H1 (cell line): ENCODE measurements around the gene MRTFA. TPM values are rescaled to one million over a fixed set of nuclear protein-coding genes. Genes with fewer than 3 reads are reported as not detected.

Experiments used
- CTCF ChIA-PET: fragments of 300-600 bp; sonication (Branson Sonifier 250); formaldehyde crosslinking; loops from one replicate; lab custom pipeline; 2021; ENCODE audit not compliant: partially characterized antibody; lab: Charles Lee
- POLR2A ChIA-PET: fragments of 300-600 bp; sonication (Branson Sonifier 250); formaldehyde crosslinking; loops from one replicate; lab custom pipeline; 2021; ENCODE audit warnings: inconsistent platforms; ENCODE audit not compliant: partially characterized antibody; lab: Charles Lee
- DNase-seq, 2 experiments: peaks; one replicate each; pipeline versions ENCODE4 v3.0.0 to v3.0.0-alpha.2; 2010 to 2022; ENCODE audit warnings: low spot score in 2 of 2, low read depth in 1 of 2, mixed read lengths in 1 of 2
- FAIRE-seq: peaks from 2 replicates; lab custom pipeline; 2011; peaks lifted over from hg19 to GRCh38; lab: Jason Lieb, UNC
- H2AFZ ChIP-seq: 2 replicates; pipeline ENCODE4 v1.8.1; 2012; ENCODE audit warnings: low read length, inconsistent platforms
- H2AK5ac ChIP-seq: 2 replicates; pipeline ENCODE4 v1.6.1; 2013; ENCODE audit warnings: low read depth, low read length
- H2BK120ac ChIP-seq: replicated peaks from 2 replicates; pipeline ENCODE3; 2013; ENCODE audit warnings: low read depth, low read length, inconsistent platforms
- H2BK12ac ChIP-seq: 2 replicates; pipeline ENCODE4 v1.6.1; 2013; ENCODE audit warnings: low read depth, low read length
- H2BK15ac ChIP-seq: 2 replicates; pipeline ENCODE4 v1.6.1; 2013; ENCODE audit warnings: low read length
- H2BK20ac ChIP-seq: 2 replicates; pipeline ENCODE4 v1.6.1; 2013; ENCODE audit warnings: low read length
- H2BK5ac ChIP-seq: 2 replicates; pipeline ENCODE4 v1.6.1; 2013; ENCODE audit warnings: low read depth, low read length
- H3K14ac ChIP-seq: 2 replicates; pipeline ENCODE4 v1.6.1; 2013; ENCODE audit warnings: inconsistent platforms; ENCODE audit not compliant: insufficient read length
- H3K18ac ChIP-seq: 2 replicates; pipeline ENCODE4 v1.6.1; 2013; ENCODE audit warnings: low read length; ENCODE audit errors: extremely low read depth
- H3K23ac ChIP-seq: 2 replicates; pipeline ENCODE4 v1.6.1; 2013; ENCODE audit warnings: inconsistent platforms; ENCODE audit not compliant: insufficient read length
- H3K23me2 ChIP-seq: 2 replicates; pipeline ENCODE4 v1.6.1; 2013; ENCODE audit warnings: low read depth, low read length
- H3K27ac ChIP-seq: 2 replicates; pipeline ENCODE4 v1.6.1; 2011; ENCODE audit warnings: low read depth, low read length, inconsistent platforms
- H3K27me3 ChIP-seq, 4 experiments: replicated peaks in 1 of 4; 1 replicate in 1 of 4; 2 replicates in 3 of 4; pipeline versions ENCODE4 v1.6.1 to v1.8.1; 2011 to 2013; ENCODE audit warnings: low read length in 3 of 4, mild to moderate bottlenecking in 3 of 4, inconsistent platforms in 2 of 4, mixed read lengths in 2 of 4, moderate library complexity in 1 of 4; ENCODE audit not compliant: control insufficient read depth in 3 of 4, insufficient read depth in 3 of 4; ENCODE audit errors: extremely low read depth in 1 of 4
- H3K36me3 ChIP-seq, 4 experiments: 2 replicates each; pipeline versions ENCODE4 v1.6.1 to v1.8.1; 2011 to 2013; ENCODE audit warnings: mild to moderate bottlenecking in 4 of 4, low read length in 3 of 4, moderate library complexity in 2 of 4, control low read depth in 1 of 4, inconsistent platforms in 1 of 4; ENCODE audit not compliant: insufficient read depth in 4 of 4, control insufficient read depth in 2 of 4
- H3K4ac ChIP-seq: replicated peaks from 2 replicates; pipeline ENCODE3; 2013; ENCODE audit warnings: low read length, low read depth, mixed read lengths, inconsistent platforms; ENCODE audit not compliant: insufficient read length
- H3K4me1 ChIP-seq, 4 experiments: replicated peaks in 1 of 4; 1 replicate in 1 of 4; 2 replicates in 3 of 4; pipeline versions ENCODE4 v1.6.1 to v1.8.1; 2011 to 2013; ENCODE audit warnings: low read length in 3 of 4, inconsistent platforms in 2 of 4, mixed read lengths in 1 of 4; ENCODE audit not compliant: insufficient read depth in 4 of 4, control insufficient read depth in 3 of 4
- H3K4me2 ChIP-seq, 2 experiments: 2 replicates each; pipeline versions ENCODE4 v1.6.1 to v1.8.1; 2011 to 2013; ENCODE audit warnings: low read depth in 2 of 2, low read length in 2 of 2, control low read depth in 1 of 2, inconsistent platforms in 1 of 2, mild to moderate bottlenecking in 1 of 2; ENCODE audit not compliant: insufficient read depth in 1 of 2
- H3K4me3 ChIP-seq, 4 experiments: fragments of 200-600, 300-600 bp in 1 of 4; sonication (generic), shearing (Covaris generic), sonication (Bioruptor Twin) in 1 of 4; 2 replicates each; pipeline versions ENCODE4 v1.5.1 to v1.8.1; 2011 to 2016; ENCODE audit warnings: low read length in 4 of 4, low read depth in 3 of 4, control low read depth in 2 of 4, inconsistent platforms in 2 of 4, mild to moderate bottlenecking in 2 of 4, mixed read lengths in 1 of 4, moderate library complexity in 1 of 4; ENCODE audit not compliant: insufficient read depth in 2 of 4; ENCODE audit errors: extremely low read depth in 1 of 4
- H3K56ac ChIP-seq: replicated peaks from 2 replicates; pipeline ENCODE3; 2013; ENCODE audit warnings: low read depth, mild to moderate bottlenecking, mixed read lengths, low read length, inconsistent platforms; ENCODE audit not compliant: insufficient read length
- H3K79me1 ChIP-seq: 2 replicates; pipeline ENCODE4 v1.6.1; 2013; ENCODE audit warnings: low read depth, low read length, control low read depth
- H3K79me2 ChIP-seq, 2 experiments: 2 replicates each; pipeline versions ENCODE4 v1.6.1 to v1.8.1; 2012 to 2013; ENCODE audit warnings: low read length in 2 of 2, mild to moderate bottlenecking in 2 of 2, inconsistent platforms in 1 of 2; ENCODE audit not compliant: insufficient read depth in 2 of 2, control insufficient read depth in 1 of 2
- H3K9ac ChIP-seq, 4 experiments: replicated peaks in 1 of 4; 1 replicate in 1 of 4; 2 replicates in 3 of 4; pipeline versions ENCODE4 v1.6.1 to v1.8.1; 2011 to 2013; ENCODE audit warnings: low read depth in 3 of 4, low read length in 3 of 4, control low read depth in 2 of 4, mild to moderate bottlenecking in 2 of 4, moderate library complexity in 2 of 4, inconsistent platforms in 1 of 4; ENCODE audit errors: extremely low read depth in 1 of 4
- H3K9me3 ChIP-seq, 2 experiments: 2 replicates each; pipeline versions ENCODE4 v1.6.1 to v1.8.1; 2012 to 2013; ENCODE audit warnings: mild to moderate bottlenecking in 2 of 2, moderate library complexity in 2 of 2, control low read depth in 1 of 2, inconsistent platforms in 1 of 2, low read depth in 1 of 2, low read length in 1 of 2, mixed read lengths in 1 of 2; ENCODE audit not compliant: insufficient read depth in 2 of 2
- H4K20me1 ChIP-seq, 2 experiments: replicated peaks in 1 of 2; 2 replicates each; pipeline versions ENCODE3 to v1.8.1; 2011 to 2013; ENCODE audit warnings: inconsistent platforms in 2 of 2, low read length in 2 of 2, mild to moderate bottlenecking in 1 of 2; ENCODE audit not compliant: insufficient read depth in 2 of 2, control insufficient read depth in 1 of 2
- H4K5ac ChIP-seq: 2 replicates; pipeline ENCODE4 v1.6.1; 2013; ENCODE audit warnings: low read length, low read depth, mixed read lengths, inconsistent platforms; ENCODE audit not compliant: insufficient read length
- H4K8ac ChIP-seq: 2 replicates; pipeline ENCODE4 v1.8.0; 2013; ENCODE audit warnings: mild to moderate bottlenecking, moderate library complexity, low read length, inconsistent platforms; ENCODE audit not compliant: insufficient read depth; ENCODE audit errors: extremely low read depth
- H4K91ac ChIP-seq: replicated peaks from 2 replicates; pipeline ENCODE3; 2013; ENCODE audit warnings: low read length, mixed read lengths, inconsistent platforms; ENCODE audit not compliant: insufficient read length
- WGBS, 2 experiments: shearing (Covaris generic) in 1 of 2; methylation state at CpG; one replicate each; pipeline versions ENCODE4 v1.1.6 to v1.1.7; 2013 to 2015; ENCODE audit warnings: low lambda C conversion rate in 2 of 2, mixed read lengths in 2 of 2, inconsistent platforms in 1 of 2, low coverage in 1 of 2, missing lambda C conversion rate in 1 of 2; ENCODE audit not compliant: insufficient replicate concordance in 2 of 2, insufficient coverage in 1 of 2, insufficient read length in 1 of 2; ENCODE audit errors: extremely low coverage in 1 of 2, missing lambda C conversion rate in 1 of 2; 5-methylcytosine and 5-hydroxymethylcytosine counted together
- polyA plus RNA-seq, 7 experiments: library from polyadenylated mRNA; depleted of rRNA in 3 of 7; stranded (reverse) in 5 of 7; unstranded in 2 of 7; fragments of >200 nt in 5 of 7; fragments of 200-250 nt in 2 of 7; gene quantifications; 1 replicate in 5 of 7; 2 replicates in 1 of 7; 4 replicates in 1 of 7; pipeline versions ENCODE4 v1.2.1 to v1.2.3, GENCODE V29; 2011 to 2013; ENCODE audit warnings: missing spikeins in 2 of 7, mixed read lengths in 2 of 7
- total RNA-seq: library from RNA; stranded (reverse); fragmentation: NEBNext Ultra II Directional; extraction: Animal tissue kit (Norgen Biotek cat#: 25700); gene quantifications from 2 replicates; pipeline ENCODE4 v1.2.1, GENCODE V29; 2021

The MRTFA gene
- total and polyA plus RNA-seq, 2 of the 8 experiments (the other 6 are each of a cell fraction or from before 2014, with no cell fraction given), result 5.4 to 37.9 TPM

- Histone ChIP-seq H3K56ac (no peak overlapping the region), H4K91ac (no peak overlapping the region), H3K4me3 (no peak overlapping the region), H3K4me1 (no peaks in the 10 kb centered on the region; a peak in 1 of 7 replicates), H2AFZ (no peak overlapping the region), H3K27me3 (no peaks in the 10 kb centered on the region), H2BK15ac (no peak overlapping the region), H3K4ac (no peak overlapping the region), H2BK12ac (no peak overlapping the region), H3K23me2 (no peaks in the 10 kb centered on the region), H3K23ac (no peak overlapping the region), H2AK5ac (no peak overlapping the region), H3K14ac (no peak overlapping the region), H3K27ac (no peak overlapping the region), H2BK5ac (no peak overlapping the region), H4K5ac (no peak overlapping the region), H3K4me2 (no peak overlapping the region), H4K20me1 (peaks cover 0 to 3% of the 10 kb centered on the region in 2 experiments), H3K18ac (no peak overlapping the region), H3K9me3 (no peaks in the 10 kb centered on the region), H2BK120ac (no peak overlapping the region), H2BK20ac (no peak overlapping the region), H3K79me2 (no peaks in the 10 kb centered on the region), H3K9ac (no peak overlapping the region), H3K36me3 (peaks cover 7 to 22% (median 16%) of the 10 kb centered on the region in 4 experiments; a peak in 6 of 8 replicates), H4K8ac (no peak overlapping the region), H3K79me1 (no peaks in the 10 kb centered on the region)
- peak in 1 of 2 experiments; percentile 42 for DNase-seq
- CTCF ChIA-PET, result interaction anchor here (0.5 to 3.9 kb wide), 6 partner anchors 18 to 228 kb away, joined by 3 to 17 read pairs (median 5); no protein-coding TSS in a partner anchor
- WGBS, 2 experiments, result 93% methylated on average over 16 of the region's 42 CpGs; no CpG with 5 or more reads in 1 of the 2 experiments
- POLR2A ChIA-PET, result interaction anchor here (1.1 to 1.8 kb wide), 3 partner anchors 9 to 14 kb away, joined by 3 to 8 read pairs (median 5); no protein-coding TSS in a partner anchor
- FAIRE-seq, result no peak
Measured at GRCh38 chr22:40418366-40419201, 217.9 kb downstream of the MRTFA start.
